HG03521 (cell line): ENCODE measurements around the gene CARMIL1.

Experiments
- ATAC-seq: cut with Tn5 transposase; IDR thresholded peaks from one replicate; pipeline ENCODE4 v1.9.1; 2021; ENCODE audit warnings: mild to moderate bottlenecking, moderate library complexity; ENCODE audit not compliant: unreplicated experiment

CARMIL1 gene

DNA sequence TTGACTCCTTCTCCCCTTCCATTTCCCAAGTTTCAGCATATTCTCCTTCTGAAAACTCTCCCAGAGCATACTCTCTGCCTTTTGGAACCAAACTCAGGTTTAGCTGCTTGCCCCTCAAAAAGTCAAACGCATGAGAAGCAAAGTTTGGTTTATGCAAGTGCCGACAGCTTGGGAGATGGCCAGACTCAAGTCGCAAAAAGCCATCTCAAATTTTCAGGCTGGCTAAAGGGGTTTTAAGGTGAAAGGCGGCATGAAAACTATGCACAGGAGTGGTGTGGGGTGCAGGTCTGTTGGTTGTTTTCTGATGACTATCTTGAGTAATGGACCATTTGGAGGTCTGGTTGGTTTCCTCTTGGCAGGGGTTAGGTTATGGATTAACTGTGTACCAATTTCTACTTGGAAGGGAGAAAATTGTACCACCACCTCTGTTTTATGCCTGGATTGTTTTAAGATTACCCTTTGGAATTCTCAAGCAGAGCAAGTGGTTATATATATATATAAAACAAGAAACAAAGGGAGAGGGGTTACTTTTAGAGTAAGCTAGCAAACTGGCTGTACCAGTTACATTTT is 320.4 kb downstream of the CARMIL1 start:
- no peak for ATAC-seq

DNA sequence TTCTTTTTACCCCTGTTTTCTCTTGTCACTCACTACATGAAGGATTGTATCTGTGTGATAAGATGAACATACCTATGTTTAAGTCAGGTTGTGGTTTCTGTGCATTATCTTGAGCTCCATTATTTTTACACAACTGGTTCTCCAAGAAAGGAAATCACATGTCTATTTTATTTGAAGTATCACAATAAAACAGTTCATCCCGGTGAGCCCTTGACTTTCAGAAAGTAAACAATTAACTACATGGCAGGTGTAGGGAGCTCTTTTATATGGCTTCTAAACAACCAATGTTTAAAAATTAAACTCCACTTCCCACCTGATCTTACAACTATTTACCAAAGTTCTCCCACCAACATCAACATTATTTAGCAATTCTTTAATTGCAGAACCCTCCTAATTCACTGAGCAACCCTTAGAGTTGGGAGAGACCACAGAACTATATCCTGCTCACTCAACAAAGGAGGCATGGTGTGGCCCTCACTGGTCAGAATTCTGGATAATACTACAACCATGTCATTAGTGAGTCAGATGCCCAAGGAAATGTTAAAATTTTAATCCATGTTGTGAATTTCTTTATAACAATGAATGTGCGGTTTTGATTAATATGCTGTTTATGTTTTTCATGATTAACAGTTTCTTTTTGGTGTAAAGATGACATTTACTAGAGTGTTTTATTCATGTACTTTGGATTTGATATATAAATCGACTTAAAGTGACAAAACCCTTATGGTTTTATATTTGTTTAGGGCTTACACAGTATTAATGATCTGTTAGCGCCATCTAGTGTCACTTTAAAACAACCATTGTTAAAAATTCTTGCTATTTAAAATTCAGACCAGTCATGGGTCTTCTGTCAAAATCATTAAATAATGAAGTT is 322.9 kb downstream of the CARMIL1 start:
- ATAC-seq = no peak

DNA sequence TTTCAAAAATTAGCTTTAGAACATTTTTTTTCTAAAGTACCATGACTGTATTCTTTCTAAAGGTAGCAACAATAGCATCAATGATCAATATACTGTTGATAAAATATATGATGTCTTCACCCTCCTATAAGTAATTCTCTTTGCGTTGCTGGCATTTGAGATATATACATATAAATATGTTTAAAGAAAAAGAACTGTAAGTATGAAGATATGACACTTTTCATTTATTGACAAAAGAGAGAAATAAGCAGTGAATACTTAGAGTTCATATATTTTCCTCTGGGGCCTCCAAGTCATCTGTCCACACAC is 323.5 kb downstream of the CARMIL1 start:
- ATAC-seq = no peak

DNA sequence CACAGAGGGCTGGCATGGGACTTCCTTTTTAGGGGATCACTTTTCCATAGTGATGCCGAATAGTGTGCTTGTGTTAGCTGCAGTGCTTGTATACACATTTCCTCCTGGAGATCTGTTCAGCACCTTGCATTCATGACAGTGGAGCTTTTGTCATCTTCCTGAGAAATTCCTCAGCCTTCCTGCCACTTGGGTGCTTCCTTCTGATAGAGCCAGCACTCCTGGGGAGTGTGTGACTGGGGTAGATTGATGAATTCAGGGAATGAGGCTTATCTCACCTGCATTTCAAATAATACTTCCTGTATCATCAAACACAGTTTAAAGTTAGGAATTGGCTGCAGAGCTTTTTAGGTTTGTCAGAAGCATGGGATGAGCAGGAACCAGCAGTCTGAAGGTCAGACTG is 324.1 kb downstream of the CARMIL1 start:
- no peak for ATAC-seq

DNA sequence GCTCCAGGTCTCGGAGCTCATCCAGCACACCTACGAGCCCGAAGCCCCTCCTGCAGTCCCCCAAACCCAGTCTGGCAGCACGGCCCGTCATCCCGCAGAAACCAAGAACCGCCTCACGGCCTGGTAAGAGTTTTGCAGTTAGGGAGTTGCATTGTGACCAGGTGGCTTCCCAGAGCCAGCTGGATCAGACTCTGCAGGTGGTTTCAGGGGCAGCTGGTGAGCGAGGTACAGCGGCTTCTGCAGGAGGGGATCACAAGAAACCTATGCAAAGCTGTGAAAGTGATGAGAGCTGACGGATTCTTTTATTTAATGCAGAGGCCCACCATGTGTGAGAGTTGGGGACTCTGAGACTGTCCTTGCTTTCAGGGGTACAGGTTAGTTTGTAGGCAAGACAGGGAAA is 327.0 kb downstream of the CARMIL1 start:
- no peak for ATAC-seq

DNA sequence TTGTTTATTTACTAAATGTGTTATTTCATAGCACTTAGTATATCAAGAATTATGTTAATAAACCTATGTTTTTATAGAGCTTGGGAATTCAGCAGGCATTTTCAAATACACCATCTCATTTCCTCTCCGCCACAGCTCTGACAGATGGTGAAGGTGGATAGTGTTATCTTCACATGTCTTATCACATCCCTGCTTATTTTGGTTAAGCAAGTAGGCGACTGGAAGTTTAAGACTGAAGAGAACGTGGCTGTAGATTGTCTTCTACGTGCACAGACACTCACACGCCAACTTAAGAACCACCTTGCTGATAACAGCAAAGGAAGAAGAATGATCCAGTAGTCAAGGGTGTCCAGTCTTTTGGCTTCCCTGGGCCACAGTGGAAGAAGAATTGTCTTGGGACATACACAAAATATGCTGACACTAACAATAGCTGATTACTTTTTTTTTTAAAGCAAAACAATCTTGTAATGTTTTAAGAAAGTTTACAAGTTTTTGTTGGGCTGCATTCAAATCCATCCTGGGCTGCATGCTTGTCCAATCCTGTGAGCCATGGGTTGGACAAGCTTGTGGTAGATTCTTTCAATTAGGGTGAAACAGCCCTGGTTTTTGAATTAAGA is 329.5 kb downstream of the CARMIL1 start:
- no peak for ATAC-seq

DNA sequence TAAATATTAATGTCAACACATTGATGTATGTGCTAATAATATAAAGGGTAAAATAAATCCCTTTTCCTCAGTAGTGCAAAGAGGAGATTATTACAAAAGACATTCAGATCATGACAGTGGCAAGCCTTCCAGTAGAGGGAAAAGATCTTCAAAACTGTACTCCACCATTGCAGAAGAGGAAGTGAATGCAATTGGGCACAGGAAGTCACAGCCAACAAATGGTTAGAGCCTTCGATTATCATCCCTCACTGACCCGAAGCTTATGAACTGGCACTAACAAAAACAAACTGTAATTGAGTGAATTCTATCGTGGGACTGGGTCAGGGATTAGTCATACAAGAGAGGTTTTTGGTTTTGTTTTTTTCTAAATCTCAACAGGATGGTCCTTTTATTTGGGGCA is 333.5 kb downstream of the CARMIL1 start:
- ATAC-seq = no peak

DNA sequence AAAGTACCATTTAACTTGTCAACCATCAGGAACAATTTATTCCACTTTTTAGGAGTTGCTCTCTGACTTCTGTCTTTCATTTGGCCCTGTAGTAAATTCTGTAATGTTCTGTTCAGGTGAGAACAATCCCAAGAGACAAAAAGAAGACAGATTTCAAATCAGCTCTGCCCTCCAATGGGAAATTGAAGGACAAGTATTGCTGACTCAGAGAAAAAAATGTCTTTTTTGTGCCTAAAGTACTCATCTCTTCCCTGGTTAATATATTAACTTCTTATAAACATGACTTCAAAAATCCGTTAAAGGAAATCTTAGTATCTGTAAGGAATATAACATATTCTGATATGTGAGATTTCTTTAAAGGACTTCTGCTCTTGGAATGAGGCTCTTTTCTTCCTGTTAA is 334.2 kb downstream of the CARMIL1 start:
- no peak for ATAC-seq

DNA sequence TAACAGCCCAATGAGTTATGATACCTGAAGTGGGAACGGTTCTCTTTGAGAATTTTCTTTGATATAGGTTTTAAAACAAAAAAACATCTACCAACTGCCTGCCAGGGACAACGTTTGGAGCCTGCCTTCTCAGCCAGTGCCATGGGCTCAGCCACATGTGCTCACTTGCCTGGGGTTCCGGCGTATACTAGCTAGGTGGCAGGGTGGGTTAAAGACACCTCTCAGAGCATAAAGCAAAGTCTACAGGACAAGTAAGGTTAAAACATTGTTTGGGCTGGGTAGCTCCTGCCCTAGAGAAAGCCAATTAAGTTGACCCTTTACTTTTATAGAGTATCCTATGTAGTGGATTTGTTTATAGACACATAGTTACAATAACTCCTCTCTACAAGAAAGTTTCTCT is 334.9 kb downstream of the CARMIL1 start:
- ATAC-seq = no peak

DNA sequence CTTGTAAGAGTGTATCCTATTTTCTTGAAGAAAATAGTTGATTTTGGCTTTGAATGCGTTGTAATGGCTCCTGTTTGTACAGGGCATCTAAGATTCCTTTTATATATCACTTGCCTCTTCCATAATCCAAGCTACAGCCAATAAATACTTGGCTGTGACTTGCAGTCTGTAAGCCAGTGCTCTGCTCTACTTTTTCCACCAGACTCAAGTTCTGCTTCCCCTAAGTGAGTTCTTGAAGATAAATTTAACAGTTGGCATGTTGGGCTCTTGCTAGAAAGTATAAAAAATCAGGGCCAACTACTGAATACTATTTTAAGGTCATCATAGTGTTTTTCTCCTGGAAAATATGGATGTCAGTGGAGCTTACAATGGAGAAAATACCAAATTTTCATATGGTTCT is 336.3 kb downstream of the CARMIL1 start:
- ATAC-seq = no peak

DNA sequence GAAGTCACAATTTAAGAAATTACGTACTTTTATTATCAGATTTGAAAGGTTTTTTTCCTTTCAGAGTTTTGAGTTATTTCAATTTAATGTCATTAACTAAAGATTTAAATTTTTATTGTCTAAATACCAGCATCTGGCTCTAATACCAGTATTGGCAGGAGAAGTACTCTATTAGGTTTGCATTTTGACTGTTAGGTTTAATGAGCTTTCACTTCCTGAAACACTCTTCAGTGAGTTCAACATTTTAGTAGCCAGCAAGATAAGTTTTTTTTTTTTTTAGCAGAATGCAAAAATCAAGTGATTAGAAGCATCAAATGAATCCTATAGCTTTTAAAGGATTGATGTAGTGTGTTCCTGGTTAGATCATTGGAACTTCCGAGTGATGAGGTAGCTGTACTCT is 338.8 kb downstream of the CARMIL1 start:
- no peak for ATAC-seq

DNA sequence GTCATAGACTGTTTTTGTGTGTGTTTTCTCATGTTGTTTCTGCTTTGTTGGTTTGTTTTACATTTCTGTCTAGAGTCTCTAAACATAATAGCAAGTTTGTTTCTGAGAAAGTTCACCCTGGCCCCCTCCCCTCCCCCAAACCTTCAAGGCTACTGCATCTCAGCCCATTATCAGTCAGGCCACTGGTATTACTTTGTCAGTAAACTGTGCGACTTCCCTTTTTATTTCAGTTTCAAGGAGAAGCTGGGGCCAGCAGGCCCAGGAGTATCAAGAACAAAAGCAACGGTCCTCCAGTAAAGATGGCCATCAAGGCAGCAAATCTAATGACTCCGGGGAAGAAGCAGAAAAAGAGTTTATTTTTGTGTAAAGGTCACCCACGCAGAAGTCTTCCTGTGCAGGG is 340.0 kb downstream of the CARMIL1 start:
- ATAC-seq = no peak

DNA sequence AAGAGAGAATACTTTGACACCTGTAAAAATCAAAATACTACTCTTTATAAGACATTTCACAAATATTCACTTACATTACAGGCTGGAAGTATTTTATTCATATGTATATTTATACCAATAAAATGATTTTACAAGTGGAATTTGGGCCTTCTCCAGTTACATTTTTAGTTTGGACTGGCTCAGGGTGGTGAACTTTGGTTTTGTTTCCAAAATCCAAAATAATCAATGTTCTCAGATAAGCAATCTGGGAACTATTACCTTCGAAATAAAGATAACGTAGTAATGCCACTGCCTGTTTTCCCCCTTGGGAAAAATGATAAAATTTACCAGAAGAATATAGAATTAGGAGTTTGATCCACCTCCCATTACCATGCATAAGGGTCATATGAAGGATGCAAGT is 341.2 kb downstream of the CARMIL1 start:
- ATAC-seq = no peak

DNA sequence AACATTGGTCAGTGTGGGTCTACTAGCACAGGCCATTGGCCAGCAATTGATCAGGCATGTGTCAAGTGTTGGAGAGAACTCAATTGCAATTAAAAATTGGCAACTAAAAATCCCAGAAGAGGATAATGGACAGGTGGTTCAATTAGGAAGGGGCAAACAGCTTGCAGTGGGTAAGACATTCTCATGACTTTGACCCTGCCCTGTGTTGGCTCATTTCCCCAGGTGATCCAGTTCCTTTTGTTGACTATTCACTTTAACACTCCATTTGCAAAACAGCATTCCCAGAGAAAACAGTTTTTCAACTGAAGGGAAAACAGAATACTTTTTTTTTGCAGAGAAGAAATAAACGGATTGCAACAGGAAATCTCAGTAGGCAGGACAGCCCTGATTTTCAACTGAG is 343.9 kb downstream of the CARMIL1 start:
- no peak for ATAC-seq

DNA sequence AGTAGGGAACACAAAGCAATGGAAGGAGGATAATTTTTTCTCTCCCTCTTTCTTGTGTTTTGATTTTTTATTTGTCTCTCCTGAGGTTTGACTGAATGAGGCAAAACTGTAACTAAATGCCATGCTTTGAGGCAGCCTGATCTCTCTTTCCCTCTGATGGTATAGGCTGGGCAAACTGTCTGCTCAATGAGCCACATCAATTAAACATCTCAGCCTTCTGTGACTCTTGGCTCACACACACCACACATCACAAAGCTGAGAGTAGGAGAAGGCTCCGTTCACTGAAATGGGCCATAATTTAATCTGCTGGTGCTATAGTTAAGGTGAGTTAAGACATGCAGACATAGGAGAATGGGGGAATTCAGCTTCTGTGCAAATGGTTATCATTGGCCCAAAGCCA is 344.7 kb downstream of the CARMIL1 start:
- no peak for ATAC-seq

DNA sequence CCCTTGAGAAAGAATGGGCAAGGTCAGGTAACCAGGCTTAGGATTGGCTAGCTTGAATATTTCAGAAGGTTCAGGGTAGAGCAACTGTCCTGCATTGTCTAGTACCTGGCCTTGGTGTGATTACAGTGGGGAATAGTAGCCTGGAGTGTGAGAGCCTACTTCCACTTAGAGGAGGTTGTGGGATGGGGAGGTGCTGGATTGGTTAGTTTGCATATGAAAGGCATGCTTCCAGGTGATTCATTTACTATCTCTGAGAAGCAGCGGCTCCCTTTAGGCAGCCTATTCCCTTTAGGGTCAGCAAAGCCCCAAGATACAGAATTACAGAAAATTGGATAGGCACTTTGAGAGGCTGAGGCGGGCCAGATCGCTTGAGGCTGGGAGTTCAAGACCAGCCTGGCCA is 347.8 kb downstream of the CARMIL1 start:
- ATAC-seq = no peak

DNA sequence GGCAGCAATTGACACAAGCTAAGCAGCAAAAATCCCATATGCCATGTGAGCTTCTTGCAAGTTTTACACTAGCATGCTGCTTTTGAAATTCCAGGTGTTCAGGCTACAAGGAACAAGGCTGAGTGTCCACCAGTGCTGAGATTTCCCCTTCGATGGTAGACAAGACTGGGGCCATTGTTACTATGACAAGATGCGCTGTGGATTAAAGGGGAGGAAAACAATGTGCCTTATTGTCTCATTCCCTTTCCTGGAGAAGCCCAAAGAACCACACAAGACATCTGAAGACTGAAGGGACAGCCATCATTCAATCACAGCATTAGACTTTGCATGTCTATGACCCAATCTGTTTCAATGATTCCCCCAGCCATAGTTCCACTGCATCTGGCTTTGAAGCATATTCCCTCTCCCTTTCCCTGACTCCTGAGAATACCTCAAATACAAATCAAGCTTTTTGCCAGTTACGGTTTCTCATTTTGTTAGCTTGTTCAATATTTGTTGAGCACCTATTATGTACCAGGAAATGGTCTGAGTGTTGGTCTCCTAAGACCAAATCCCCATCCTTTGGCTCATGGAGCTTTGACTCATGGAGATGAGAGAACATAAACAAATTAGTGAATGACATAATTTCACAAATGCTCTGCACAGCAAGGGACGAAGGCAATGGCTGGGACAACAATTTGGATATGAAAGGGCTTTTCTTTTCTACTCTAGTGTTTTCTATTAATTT is 349.5 kb downstream of the CARMIL1 start:
- ATAC-seq = no peak

DNA sequence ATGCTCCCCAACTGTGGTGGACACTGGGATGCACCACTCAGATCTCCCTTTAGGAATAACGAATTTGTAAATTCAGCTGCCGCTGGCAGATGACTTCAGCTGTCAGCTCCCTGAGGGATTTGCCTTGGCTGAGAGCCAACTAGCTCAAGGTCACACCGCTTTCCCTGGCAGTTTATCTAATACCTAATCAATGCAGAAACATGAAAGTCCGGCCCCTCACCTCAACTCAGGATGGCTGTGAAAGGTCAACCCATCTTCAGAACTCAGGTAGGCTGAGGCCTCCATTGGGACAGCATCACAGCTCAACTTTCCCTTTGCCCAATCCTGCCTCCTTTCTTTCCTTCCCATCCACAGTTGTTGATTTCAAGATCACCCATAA is 350.0 kb downstream of the CARMIL1 start:
- no peak for ATAC-seq

DNA sequence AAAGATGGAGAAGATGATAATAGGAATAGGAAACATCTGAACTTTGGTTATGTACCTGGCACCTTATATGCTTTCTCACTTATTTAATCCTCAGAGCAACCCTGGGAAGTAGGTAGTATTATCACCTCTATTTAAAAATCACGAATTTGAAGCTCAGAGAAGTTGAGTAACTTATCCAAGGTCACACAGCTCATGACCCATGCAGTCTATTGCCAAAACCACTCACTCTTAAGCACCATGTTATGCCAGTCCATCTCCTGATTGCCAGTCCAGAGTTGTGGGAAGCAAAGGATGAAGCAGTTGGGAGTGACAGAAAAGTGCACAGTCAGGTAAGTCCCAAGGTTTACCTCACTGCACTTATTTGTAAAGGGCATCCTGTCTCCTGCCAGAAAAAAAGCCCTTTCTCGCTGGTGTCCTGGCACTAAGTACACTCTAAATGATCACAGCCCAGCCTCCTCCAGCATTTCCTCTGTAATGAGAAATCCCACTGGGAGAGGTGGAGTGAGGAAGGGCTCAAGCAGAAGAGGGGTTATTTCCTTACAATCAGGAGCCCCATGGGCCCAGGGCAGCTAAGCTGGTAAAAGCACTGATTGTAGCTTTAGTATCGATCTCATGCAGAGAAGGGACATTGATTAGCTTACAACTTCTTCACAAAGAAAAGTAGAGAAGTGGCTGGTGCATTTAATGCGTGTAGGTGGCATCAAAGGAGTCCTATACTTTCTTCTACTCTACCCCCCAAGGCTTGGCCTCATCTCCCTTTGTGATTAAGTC is 351.5 kb downstream of the CARMIL1 start:
- no peak for ATAC-seq

DNA sequence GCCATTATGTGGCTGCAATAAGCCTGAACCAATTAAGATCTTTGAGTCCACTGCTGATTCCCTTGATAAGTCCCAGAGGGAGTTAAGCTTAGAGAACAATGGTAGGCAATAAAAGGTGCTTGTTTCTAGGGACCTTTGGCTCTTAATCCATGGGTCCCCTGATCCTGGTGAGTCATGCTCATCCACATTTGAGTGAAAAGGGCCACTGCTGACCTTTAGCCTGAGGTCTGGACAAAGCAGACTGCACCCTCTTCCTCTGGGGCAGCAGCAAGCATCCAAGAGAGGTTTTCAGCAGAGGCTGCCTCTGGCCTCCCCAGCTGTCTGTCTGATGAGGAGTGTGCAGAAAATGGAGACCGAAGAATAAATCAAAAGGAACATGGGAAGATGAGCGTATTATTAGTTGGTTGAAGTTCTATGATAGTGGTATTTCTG is 356.7 kb downstream of the CARMIL1 start:
- no peak for ATAC-seq

DNA sequence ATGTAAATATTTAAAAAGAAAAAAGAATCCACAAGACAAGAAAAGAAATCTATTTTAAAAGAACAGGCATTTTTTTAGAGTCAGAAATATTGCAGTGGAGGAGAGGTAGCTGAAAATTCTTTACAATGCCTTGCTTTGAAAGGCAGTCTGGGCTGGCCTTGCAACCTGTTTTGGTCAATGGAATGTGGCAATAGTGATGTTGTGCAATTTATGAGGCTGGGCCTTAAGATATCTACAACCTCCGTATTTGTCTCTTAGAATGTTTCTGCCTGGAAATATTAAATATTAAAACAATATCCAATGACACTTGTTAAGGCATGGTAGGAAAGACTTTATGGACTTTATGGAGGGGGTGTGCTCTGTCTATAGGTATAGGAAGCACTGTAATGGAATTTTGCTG is 358.0 kb downstream of the CARMIL1 start:
- no peak for ATAC-seq
